Activated CD4-positive, alpha-beta T cell treated with anti-CD3 and anti-CD28 coated beads, Interleukin-2, amount 10 ng/mL, durations not matched to agents 24 days and 14 days (primary cell): ENCODE data around the gene TARP.

Source experiments
- DNase-seq: peaks from one replicate; pipeline ENCODE4 v3.0.0; 2022
- H3K27ac Mint-ChIP-seq: one replicate; pipeline ENCODE4 v1.8.0; 2022; ENCODE audit warnings: mild to moderate bottlenecking, mixed read lengths
- H3K27me3 Mint-ChIP-seq: one replicate; pipeline ENCODE4 v1.8.0; 2022; ENCODE audit warnings: mixed read lengths
- H3K36me3 Mint-ChIP-seq: one replicate; pipeline ENCODE4 v1.8.0; 2022; ENCODE audit warnings: low read depth, mild to moderate bottlenecking, mixed read lengths
- H3K4me1 Mint-ChIP-seq: one replicate; pipeline ENCODE4 v1.8.0; 2021; ENCODE audit warnings: mixed read lengths
- H3K4me3 Mint-ChIP-seq: one replicate; pipeline ENCODE4 v1.8.0; 2022; ENCODE audit warnings: mild to moderate bottlenecking, moderate library complexity, mixed read lengths
- H3K9me3 Mint-ChIP-seq: one replicate; pipeline ENCODE4 v1.8.0; 2021; ENCODE audit warnings: mixed read lengths
- intact Hi-C: fragments of 100-400 bp; cut with micrococcal nuclease; formaldehyde crosslinking; loops from one replicate; pipeline ENCODE4 v1.15.1; 2023

Gene TARP

DNA sequence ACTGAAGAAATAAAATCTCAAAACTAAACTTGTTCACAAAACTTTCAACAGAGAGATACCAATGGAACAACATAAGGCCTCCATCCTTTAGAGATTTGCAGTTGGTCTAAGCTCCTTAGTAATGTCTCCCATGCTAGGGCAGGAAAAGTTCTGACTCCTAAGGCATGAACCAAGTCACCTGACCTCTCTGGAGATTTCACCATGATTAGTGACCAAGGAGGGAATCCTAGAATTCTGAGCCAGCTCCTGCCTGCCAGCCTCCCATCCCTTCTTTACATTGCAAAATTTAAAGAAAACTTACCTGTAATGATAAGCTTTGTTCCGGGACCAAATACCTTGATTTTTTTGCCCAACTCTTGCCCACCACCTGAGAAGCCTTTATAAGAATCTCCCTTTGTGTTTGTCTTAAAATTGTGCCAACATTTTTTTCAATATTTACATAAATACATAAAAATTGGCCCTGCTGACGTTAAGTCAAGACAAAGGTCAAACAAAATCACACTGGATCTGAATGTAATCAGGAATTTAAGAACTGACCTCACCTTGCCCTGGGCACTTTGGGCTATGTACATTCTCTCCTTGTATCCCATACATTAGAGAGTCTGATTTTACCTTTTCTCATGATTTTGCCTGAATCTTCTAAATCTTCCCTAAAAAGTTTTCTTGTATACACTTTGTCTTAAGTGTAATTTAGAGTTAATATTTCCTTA is at the start of gene TARP:
Gene TARP (minus strand): TSS at position 351 of the 710 bp plus-strand sequence.
- H3K27ac Mint-ChIP-seq, result no peak within 1 kb of the TSS
- no peak within 1 kb of the TSS for H3K4me3 Mint-ChIP-seq
- no peaks in the 10 kb centered on the region for H3K36me3 Mint-ChIP-seq
- intact Hi-C loops, result no loop called here
- DNase-seq, result no peak
- H3K4me1 Mint-ChIP-seq, result no peaks in the 10 kb centered on the region
- no peaks in the 10 kb centered on the region for H3K27me3 Mint-ChIP-seq
- H3K9me3 Mint-ChIP-seq, result no peaks in the 10 kb centered on the region

GRCh38 chr7:38323156-38323555 is 49.7 kb upstream of the TARP start:
- Mint-ChIP-seq H3K9me3 (no peaks in the 10 kb centered on the region), H3K4me1 (peaks cover 17% of the 10 kb centered on the region), H3K36me3 (no peaks in the 10 kb centered on the region), H3K27ac (no peak overlapping the region), H3K4me3 (no peak overlapping the region), H3K27me3 (peaks cover 1% of the 10 kb centered on the region)
- intact Hi-C loops, result no loop called here
- DNase-seq, result no peak

DNA sequence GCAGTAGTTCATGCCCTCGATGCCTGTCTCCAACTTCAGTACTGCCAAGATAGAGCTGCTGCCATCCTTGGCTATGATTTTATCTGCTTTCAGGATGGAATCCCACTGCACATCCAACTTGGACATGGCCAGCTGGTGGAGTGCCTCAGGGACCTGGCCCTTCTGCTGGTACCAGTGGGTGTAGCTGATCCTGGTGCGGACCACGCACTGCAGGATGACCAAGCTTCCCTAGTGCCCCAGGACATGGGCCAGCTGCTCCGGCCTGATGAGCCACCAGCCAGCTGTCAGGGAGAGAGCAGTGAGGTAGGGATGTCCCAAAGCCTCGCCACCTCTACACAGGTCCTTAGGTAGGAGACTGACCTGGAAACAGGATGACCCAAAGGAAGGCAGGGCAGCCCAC is 49.0 kb upstream of the TARP start:
- H3K36me3 Mint-ChIP-seq, result no peaks in the 10 kb centered on the region
- H3K27ac Mint-ChIP-seq, result no peak overlapping the region
- H3K4me1 Mint-ChIP-seq, result peaks cover 21% of the 10 kb centered on the region
- no peaks in the 10 kb centered on the region for H3K9me3 Mint-ChIP-seq
- peaks cover 1% of the 10 kb centered on the region for H3K27me3 Mint-ChIP-seq
- H3K4me3 Mint-ChIP-seq, result no peak overlapping the region
- intact Hi-C loops, result no loop called here
- no peak for DNase-seq

DNA sequence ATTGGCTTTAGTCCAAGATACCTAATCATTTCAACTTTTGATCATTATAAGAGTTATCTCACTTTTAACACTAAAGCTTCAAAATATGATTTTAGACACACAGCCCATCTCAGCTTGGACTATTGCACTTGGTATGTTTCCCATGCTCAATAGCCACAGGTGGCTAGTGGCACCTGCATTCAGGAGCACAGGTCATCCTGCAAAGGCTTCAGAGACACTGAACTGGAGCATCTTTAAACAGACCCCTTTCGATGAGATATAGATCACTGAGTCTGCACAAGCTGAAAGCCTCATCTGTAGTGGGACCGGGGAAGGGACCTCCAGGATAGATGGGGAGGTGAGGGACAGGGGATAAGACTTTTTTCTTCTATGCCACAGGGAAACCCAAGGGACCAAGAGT is 48.5 kb upstream of the TARP start:
- intact Hi-C loops, result no loop called here
- Mint-ChIP-seq H3K27me3 (peaks cover 1% of the 10 kb centered on the region), H3K4me3 (no peak overlapping the region), H3K27ac (no peak overlapping the region), H3K4me1 (peaks cover 21% of the 10 kb centered on the region), H3K9me3 (no peaks in the 10 kb centered on the region), H3K36me3 (no peaks in the 10 kb centered on the region)
- DNase-seq, result no peak

GRCh38 chr7:38321515-38321944 is 48.1 kb upstream of the TARP start:
- no peak overlapping the region for H3K4me3 Mint-ChIP-seq
- peaks cover 19% of the 10 kb centered on the region for H3K4me1 Mint-ChIP-seq
- intact Hi-C loops, result no loop called here
- H3K36me3 Mint-ChIP-seq, result no peaks in the 10 kb centered on the region
- no peaks in the 10 kb centered on the region for H3K9me3 Mint-ChIP-seq
- H3K27me3 Mint-ChIP-seq, result peaks cover 1% of the 10 kb centered on the region
- DNase-seq, result no peak
- no peak overlapping the region for H3K27ac Mint-ChIP-seq

GRCh38 chr7:38321050-38321449 is 47.6 kb upstream of the TARP start:
- peaks cover 19% of the 10 kb centered on the region for H3K4me1 Mint-ChIP-seq
- no peak for DNase-seq
- no peaks in the 10 kb centered on the region for H3K36me3 Mint-ChIP-seq
- intact Hi-C loops, result no loop called here
- H3K9me3 Mint-ChIP-seq, result no peaks in the 10 kb centered on the region
- no peak overlapping the region for H3K4me3 Mint-ChIP-seq
- H3K27me3 Mint-ChIP-seq, result peaks cover 1% of the 10 kb centered on the region
- no peak overlapping the region for H3K27ac Mint-ChIP-seq

- no peaks in the 10 kb centered on the region for H3K9me3 Mint-ChIP-seq
- intact Hi-C loops, result loop anchor here (1.0 to 5.0 kb wide), 2 partner anchors 105 to 213 kb away; no protein-coding TSS in a partner anchor
- H3K27me3 Mint-ChIP-seq, result peaks cover 1% of the 10 kb centered on the region
- no peak overlapping the region for H3K4me3 Mint-ChIP-seq
- no peaks in the 10 kb centered on the region for H3K36me3 Mint-ChIP-seq
- peak overlapping the region; percentile 29 for H3K27ac Mint-ChIP-seq
- no peak for DNase-seq
- peaks cover 19% of the 10 kb centered on the region for H3K4me1 Mint-ChIP-seq
Observed at GRCh38 chr7:38319873-38320272, 46.4 kb upstream of the TARP start.

DNA sequence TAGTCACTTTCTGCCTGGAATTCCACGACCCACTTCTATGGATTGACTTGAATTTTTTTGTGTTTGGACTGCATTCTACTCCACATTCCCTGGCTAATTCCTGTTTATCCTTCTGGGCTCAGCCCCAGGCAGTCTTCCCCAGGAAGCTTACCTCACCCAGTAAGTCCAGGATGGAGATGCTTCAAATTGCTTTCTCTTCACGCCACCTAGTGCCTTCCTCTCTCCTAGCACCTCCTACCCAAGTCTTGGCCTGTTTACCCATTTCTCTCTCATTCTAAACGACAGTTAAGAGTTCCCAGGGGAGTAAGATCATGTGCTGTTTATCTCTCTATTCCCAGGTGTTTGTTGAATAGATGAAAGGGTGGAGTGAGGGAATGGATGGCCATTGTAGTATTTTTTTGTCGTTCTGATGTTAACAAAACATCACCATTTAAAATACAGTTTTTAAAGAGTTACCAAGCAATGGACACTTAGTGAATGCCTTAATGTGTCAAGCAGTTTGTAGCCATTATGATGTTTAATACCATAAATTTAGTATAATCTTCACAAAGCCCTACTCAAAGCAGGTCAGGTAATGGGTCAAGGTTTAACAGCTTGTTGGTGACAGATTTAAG is 45.5 kb upstream of the TARP start:
- no peak for DNase-seq
- H3K27me3 Mint-ChIP-seq, result peaks cover 1% of the 10 kb centered on the region
- intact Hi-C loops, result loop anchor here (1.0 to 5.0 kb wide), 2 partner anchors 104 to 212 kb away; no protein-coding TSS in a partner anchor
- peaks cover 19% of the 10 kb centered on the region for H3K4me1 Mint-ChIP-seq
- no peaks in the 10 kb centered on the region for H3K9me3 Mint-ChIP-seq
- H3K27ac Mint-ChIP-seq, result peak overlapping the region; percentile 1
- H3K36me3 Mint-ChIP-seq, result no peaks in the 10 kb centered on the region
- H3K4me3 Mint-ChIP-seq, result peak overlapping the region; percentile 55

GRCh38 chr7:38318241-38318640 is 44.8 kb upstream of the TARP start:
- Mint-ChIP-seq H3K36me3 (no peaks in the 10 kb centered on the region), H3K9me3 (no peaks in the 10 kb centered on the region), H3K27ac (peak overlapping the region; percentile 62), H3K4me3 (peak overlapping the region; percentile 28), H3K27me3 (peaks cover 1% of the 10 kb centered on the region), H3K4me1 (peaks cover 19% of the 10 kb centered on the region)
- intact Hi-C loops, result loop anchor here (5.0 kb wide), 1 partner anchor 211 kb away; no protein-coding TSS in a partner anchor
- DNase-seq, result no peak

GRCh38 chr7:38317515-38317914 is 44.1 kb upstream of the TARP start:
- H3K27ac Mint-ChIP-seq, result no peak overlapping the region
- no peak for DNase-seq
- H3K4me3 Mint-ChIP-seq, result no peak overlapping the region
- no peaks in the 10 kb centered on the region for H3K36me3 Mint-ChIP-seq
- intact Hi-C loops, result loop anchor here (1.0 to 5.0 kb wide), 2 partner anchors 64 to 210 kb away; no protein-coding TSS in a partner anchor
- H3K27me3 Mint-ChIP-seq, result peaks cover 1% of the 10 kb centered on the region
- H3K4me1 Mint-ChIP-seq, result peaks cover 19% of the 10 kb centered on the region
- no peaks in the 10 kb centered on the region for H3K9me3 Mint-ChIP-seq

GRCh38 chr7:38316733-38317360 is 43.4 kb upstream of the TARP start:
- H3K27ac Mint-ChIP-seq, result no peak overlapping the region

DNA sequence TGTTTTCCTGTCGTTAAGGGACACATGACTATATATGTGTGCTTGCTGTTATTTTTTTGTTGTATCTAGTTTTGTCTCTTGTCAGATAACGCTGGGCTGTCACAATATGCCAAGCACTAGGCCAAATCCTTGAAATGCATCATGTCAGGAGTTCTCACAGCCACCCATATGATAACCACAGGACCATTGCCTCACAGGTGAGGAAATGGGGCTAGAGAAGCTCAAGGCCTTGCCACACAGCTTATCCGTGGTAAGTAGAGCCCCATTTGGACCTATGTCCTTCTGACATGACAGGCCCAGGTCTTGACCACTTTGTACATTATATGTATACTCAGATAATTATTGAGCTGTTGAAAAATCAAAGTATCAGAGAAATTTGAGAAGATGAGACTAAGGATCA is 42.0 kb upstream of the TARP start:
- intact Hi-C loops, result loop anchor here (5.0 kb wide), 1 partner anchor 208 kb away; no protein-coding TSS in a partner anchor
- Mint-ChIP-seq H3K27me3 (peaks cover 1% of the 10 kb centered on the region), H3K4me3 (no peak overlapping the region), H3K36me3 (no peaks in the 10 kb centered on the region), H3K27ac (no peak overlapping the region), H3K9me3 (no peaks in the 10 kb centered on the region), H3K4me1 (peaks cover 15% of the 10 kb centered on the region)
- no peak for DNase-seq

More at GRCh38 chr7:38316733-38317360, 43.4 kb upstream of the TARP start:
- intact Hi-C loops, result loop anchor here (1.0 to 5.0 kb wide), 2 partner anchors 64 to 210 kb away; no protein-coding TSS in a partner anchor
- peaks cover 1% of the 10 kb centered on the region for H3K27me3 Mint-ChIP-seq
- no peak overlapping the region for H3K4me3 Mint-ChIP-seq
- H3K36me3 Mint-ChIP-seq, result no peaks in the 10 kb centered on the region
- H3K9me3 Mint-ChIP-seq, result no peaks in the 10 kb centered on the region
- H3K4me1 Mint-ChIP-seq, result peaks cover 19% of the 10 kb centered on the region
- DNase-seq, result no peak

- Mint-ChIP-seq H3K36me3 (no peaks in the 10 kb centered on the region), H3K4me1 (peaks cover under 1% of the 10 kb centered on the region), H3K4me3 (no peak overlapping the region), H3K27me3 (no peaks in the 10 kb centered on the region), H3K27ac (no peak overlapping the region), H3K9me3 (no peaks in the 10 kb centered on the region)
- intact Hi-C loops, result no loop called here
- no peak for DNase-seq
Observed at GRCh38 chr7:38312821-38313220, 39.4 kb upstream of the TARP start.
